Upper lobe of left lung (tissue), 6 donors: ENCODE data around the gene RASAL2. TPM values are rescaled to one million over a fixed set of nuclear protein-coding genes. Genes with fewer than 3 reads are reported as not detected.

ENCODE experiments used
- ATAC-seq, 2 donors: fragments of 200-7000 bp; cut with Tn5 transposase; one replicate each; pipeline ENCODE4 v1.9.1; 2022; ENCODE audit warnings: mild to moderate bottlenecking in 2 of 2, moderate library complexity in 2 of 2; ENCODE audit not compliant: low FRiP score in 2 of 2
- DNase-seq, 2 donors: peaks; one replicate each; pipeline ENCODE4 v3.0.0-alpha.2; 2019 to 2020
- H3K27ac ChIP-seq, 4 donors: fragments of 200-600 bp; sonication (generic); one replicate each; pipeline ENCODE4 v1.5.1; 2016 to 2019
- H3K27me3 ChIP-seq, 4 donors: fragments of 200-600 bp; sonication (generic); one replicate each; pipeline ENCODE4 v1.5.1; 2017 to 2019
- H3K36me3 ChIP-seq, 4 donors: fragments of 200-600 bp; sonication (generic); one replicate each; pipeline ENCODE4 v1.5.1; 2016 to 2019
- H3K4me1 ChIP-seq, 4 donors: fragments of 200-600 bp; sonication (generic); one replicate each; pipeline ENCODE4 v1.5.1; 2018 to 2019
- H3K4me3 ChIP-seq, 4 donors: fragments of 200-600 bp; sonication (generic); one replicate each; pipeline ENCODE4 v1.5.1; 2017 to 2019; ENCODE audit warnings: mild to moderate bottlenecking in 2 of 4, moderate library complexity in 1 of 4
- H3K9me3 ChIP-seq, 4 donors: fragments of 200-600 bp; sonication (generic); one replicate each; pipeline ENCODE4 v1.5.1; 2018 to 2019
- EP300 ChIP-seq, 4 donors: sonication (generic); formaldehyde crosslinking; IDR thresholded peaks; one replicate each; pipeline ENCODE4 v1.5.1; 2017; ENCODE audit warnings: antibody characterized with exemption in 4 of 4, control low read depth in 2 of 4
- POLR2A ChIP-seq, 4 donors: fragments of 450-650 bp; IDR thresholded peaks; one replicate each; pipeline ENCODE4 v1.5.1; 2016 to 2017; ENCODE audit warnings: antibody characterized with exemption in 4 of 4, mild to moderate bottlenecking in 2 of 4
- POLR2AphosphoS5 ChIP-seq, 2 donors: sonication (generic); formaldehyde crosslinking; IDR thresholded peaks; one replicate each; pipeline ENCODE4 v1.5.1; 2017; ENCODE audit warnings: antibody characterized with exemption in 2 of 2
- WGBS, 2 donors: methylation state at CpG; one replicate each; pipeline ENCODE4 v1.1.5; 2017 to 2018; 5-methylcytosine and 5-hydroxymethylcytosine counted together
- total RNA-seq, 6 donors: library from RNA; depleted of rRNA in 4 of 6; stranded (reverse); fragments of >200 nt in 4 of 6; gene quantifications; one replicate each; pipeline versions ENCODE4 v1.1.0 to v1.2.1, GENCODE V29; 2016 to 2021
- TF ChIP-seq, protein P1 (sequence below), 6 experiments: fragments of 450-650 bp in 4 of 6; fragments of 200-600 bp in 2 of 6; sonication (generic) in 2 of 6; IDR thresholded peaks; one replicate each; pipeline ENCODE4 v1.5.1; 2016 to 2019; ENCODE audit warnings: antibody characterized with exemption in 6 of 6
- donor health status: DM: no; HTN: no; CAD: no; lungs with moderate emphysema.
- donor health status: DM: no; HTN: yes; CAD: no; lungs with severe emphysema.

The RASAL2 gene
- total RNA-seq, 6 donors from 2014 or later = 24.7 to 59.0 (median 41.6) TPM

DNA sequence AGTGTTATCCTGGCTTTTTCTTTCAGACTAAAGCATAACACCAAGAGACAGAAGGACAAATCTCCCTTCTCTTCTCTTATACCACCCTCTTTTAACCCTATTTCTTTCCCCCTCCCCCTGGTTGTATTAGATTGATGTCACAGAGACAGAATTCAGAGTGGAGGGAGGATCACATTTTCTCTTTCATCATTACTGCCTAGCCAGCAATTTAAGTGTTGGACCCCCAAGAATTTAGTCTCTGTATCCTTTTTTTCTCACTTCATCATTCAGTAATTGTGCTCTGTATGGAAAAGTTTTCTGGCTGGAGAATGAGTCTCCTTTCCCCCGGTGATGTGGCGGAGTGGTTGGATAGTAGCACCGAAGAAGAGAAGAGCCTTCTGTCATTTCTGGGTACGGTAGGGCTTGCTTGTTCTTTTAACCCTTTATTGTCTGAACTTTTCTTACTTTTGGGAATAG lies 278.1 kb downstream of the RASAL2 start:
- Histone ChIP-seq H3K27me3 (no peaks in the 10 kb centered on the region), H3K27ac (no peak overlapping the region), H3K4me3 (peak overlapping the region in 1 of 4 donors; percentile 22), H3K9me3 (no peaks in the 10 kb centered on the region), H3K36me3 (no peaks in the 10 kb centered on the region), H3K4me1 (peaks cover 0 to 18% (median 6%) of the 10 kb centered on the region in 4 donors)
- TF ChIP-seq EP300 (IDR thresholded peaks at IDR 0.05) (no peak), POLR2AphosphoS5 (IDR thresholded peaks at IDR 0.05) (no peak), POLR2A (IDR thresholded peaks at IDR 0.05) (no peak)
- TF ChIP-seq, protein P1, sequence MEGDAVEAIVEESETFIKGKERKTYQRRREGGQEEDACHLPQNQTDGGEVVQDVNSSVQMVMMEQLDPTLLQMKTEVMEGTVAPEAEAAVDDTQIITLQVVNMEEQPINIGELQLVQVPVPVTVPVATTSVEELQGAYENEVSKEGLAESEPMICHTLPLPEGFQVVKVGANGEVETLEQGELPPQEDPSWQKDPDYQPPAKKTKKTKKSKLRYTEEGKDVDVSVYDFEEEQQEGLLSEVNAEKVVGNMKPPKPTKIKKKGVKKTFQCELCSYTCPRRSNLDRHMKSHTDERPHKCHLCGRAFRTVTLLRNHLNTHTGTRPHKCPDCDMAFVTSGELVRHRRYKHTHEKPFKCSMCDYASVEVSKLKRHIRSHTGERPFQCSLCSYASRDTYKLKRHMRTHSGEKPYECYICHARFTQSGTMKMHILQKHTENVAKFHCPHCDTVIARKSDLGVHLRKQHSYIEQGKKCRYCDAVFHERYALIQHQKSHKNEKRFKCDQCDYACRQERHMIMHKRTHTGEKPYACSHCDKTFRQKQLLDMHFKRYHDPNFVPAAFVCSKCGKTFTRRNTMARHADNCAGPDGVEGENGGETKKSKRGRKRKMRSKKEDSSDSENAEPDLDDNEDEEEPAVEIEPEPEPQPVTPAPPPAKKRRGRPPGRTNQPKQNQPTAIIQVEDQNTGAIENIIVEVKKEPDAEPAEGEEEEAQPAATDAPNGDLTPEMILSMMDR (IDR thresholded peaks at IDR 0.05) = no peak
- DNase-seq (no peak), ATAC-seq (peak in 1 of 2 donors; percentile 42)
- WGBS, 2 donors = 24 to 34% methylated on average over 4 of the region's 4 CpGs

DNA sequence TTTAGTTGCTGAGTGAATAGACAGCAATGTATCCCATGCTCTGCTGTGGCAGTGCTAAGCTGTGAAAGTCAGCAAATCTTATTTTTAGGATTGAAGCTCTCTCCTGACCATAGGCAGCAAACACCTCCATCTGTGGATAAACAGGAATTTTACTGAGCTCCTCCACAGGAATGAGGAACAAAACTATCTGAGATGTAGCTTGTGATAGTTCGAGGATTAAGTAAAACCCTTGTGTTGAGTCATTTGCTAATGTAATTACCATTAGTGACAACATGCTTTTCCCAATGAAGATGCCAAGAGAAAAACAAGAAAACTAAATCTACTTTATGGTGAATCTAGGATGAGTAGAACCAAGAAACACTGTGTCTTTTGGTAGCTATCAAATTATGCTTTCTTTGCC lies 280.1 kb downstream of the RASAL2 start:
- DNase-seq = no peak
- H3K27ac ChIP-seq = no peak overlapping the region
- H3K9me3 ChIP-seq = no peaks in the 10 kb centered on the region
- H3K36me3 ChIP-seq = no peaks in the 10 kb centered on the region
- TF ChIP-seq, protein P1 (IDR thresholded peaks at IDR 0.05) = no peak
- TF ChIP-seq EP300 (IDR thresholded peaks at IDR 0.05) = no peak
- TF ChIP-seq POLR2AphosphoS5 (IDR thresholded peaks at IDR 0.05) = no peak
- TF ChIP-seq POLR2A (IDR thresholded peaks at IDR 0.05) = no peak
- 55 to 69% methylated on average over 1 of the region's 1 CpG for WGBS, 2 donors
- no peaks in the 10 kb centered on the region for H3K27me3 ChIP-seq
- no peak for ATAC-seq
- peaks cover 0 to 18% (median 6%) of the 10 kb centered on the region in 4 donors for H3K4me1 ChIP-seq
- no peak overlapping the region for H3K4me3 ChIP-seq

DNA sequence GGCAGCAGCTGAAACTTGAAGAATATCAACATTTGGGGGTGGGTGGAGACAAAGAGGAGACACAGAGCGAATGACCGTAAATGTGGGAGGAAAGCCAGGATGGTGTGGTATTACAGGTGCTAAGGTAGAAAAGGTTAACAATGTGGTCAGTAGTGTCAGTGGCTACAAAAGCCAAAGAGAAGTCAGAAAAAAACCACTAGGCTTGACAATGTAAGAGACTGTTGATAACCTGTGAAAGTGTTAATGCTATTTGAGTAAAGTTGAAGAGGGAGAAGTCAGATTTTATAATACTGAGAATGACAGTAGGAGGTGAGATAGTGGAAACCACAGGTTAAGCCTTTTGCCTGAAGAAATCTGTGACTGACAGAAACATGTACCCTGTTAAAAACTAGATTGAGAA lies 282.1 kb downstream of the RASAL2 start:
- H3K9me3 ChIP-seq = no peaks in the 10 kb centered on the region
- no peak for TF ChIP-seq EP300 (IDR thresholded peaks at IDR 0.05)
- no peak overlapping the region for H3K27ac ChIP-seq

DNA sequence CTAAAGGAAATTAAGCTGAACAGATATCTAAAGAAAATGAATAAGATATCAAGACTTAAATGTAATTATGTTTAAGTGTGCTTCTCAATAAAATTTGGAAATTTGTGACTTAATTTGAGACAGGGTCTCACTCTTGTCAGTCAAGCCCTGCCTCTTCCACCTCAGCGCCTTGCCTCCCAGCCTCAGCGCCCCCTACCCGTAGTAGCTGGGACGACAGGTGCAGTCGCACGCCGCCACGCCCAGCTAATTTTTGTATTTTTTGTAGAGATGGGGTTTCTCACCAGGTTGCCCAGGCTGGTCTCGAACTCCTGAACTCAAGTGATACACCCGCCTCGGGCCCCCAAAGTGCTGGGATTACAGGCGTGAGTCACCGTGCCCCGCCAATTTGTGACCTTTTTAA lies 285.9 kb downstream of the RASAL2 start:
- H3K27me3 ChIP-seq = no peaks in the 10 kb centered on the region
- no peak for ATAC-seq
- no peaks in the 10 kb centered on the region for H3K9me3 ChIP-seq
- no peaks in the 10 kb centered on the region for H3K36me3 ChIP-seq
- H3K4me1 ChIP-seq = peaks cover 0 to 6% (median 2%) of the 10 kb centered on the region in 4 donors
- peak in 1 of 2 donors; percentile 45 for DNase-seq
- no peak overlapping the region for H3K27ac ChIP-seq
- WGBS, 2 donors = 85 to 86% methylated on average over 14 of the region's 14 CpGs
- H3K4me3 ChIP-seq = no peak overlapping the region
- TF ChIP-seq EP300 (IDR thresholded peaks at IDR 0.05) (no peak), POLR2A (IDR thresholded peaks at IDR 0.05) (no peak), POLR2AphosphoS5 (IDR thresholded peaks at IDR 0.05) (no peak)
- TF ChIP-seq, protein P1 (IDR thresholded peaks at IDR 0.05) = no peak

More for the DNA sequence above, 282.1 kb downstream of the RASAL2 start:
- Histone ChIP-seq H3K27me3 (no peaks in the 10 kb centered on the region), H3K4me1 (peaks cover 0 to 18% (median 6%) of the 10 kb centered on the region in 4 donors), H3K4me3 (no peak overlapping the region), H3K36me3 (no peaks in the 10 kb centered on the region)
- ATAC-seq (no peak), DNase-seq (no peak)
- 76 to 79% methylated on average over 2 of the region's 2 CpGs for WGBS, 2 donors

DNA sequence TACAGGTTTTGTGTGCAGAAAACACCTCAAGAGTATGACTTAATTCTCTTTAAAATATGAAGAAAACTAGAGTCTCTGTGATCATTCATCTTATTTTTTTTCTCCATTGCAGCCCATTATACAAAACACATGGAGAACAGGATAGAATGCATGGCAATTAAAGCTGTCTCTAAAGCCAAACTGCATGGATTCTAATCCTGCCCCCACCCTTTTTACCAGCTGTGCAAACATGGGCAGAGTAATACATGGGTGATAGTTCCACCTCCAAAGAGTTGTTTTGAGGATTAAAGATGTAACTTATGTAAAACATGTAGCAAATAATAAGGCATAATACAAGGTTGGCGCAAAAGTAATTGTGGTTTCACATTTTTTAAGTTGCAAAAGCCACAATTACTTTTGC lies 288.5 kb downstream of the RASAL2 start:
- DNase-seq = no peak
- H3K4me1 ChIP-seq = peaks cover 0 to 4% (median 0%) of the 10 kb centered on the region in 4 donors
- H3K27me3 ChIP-seq = no peaks in the 10 kb centered on the region
- H3K9me3 ChIP-seq = no peaks in the 10 kb centered on the region
- H3K36me3 ChIP-seq = no peaks in the 10 kb centered on the region
- WGBS, 2 donors = 83 to 94% methylated on average over 1 of the region's 1 CpG
- TF ChIP-seq POLR2A (IDR thresholded peaks at IDR 0.05) (no peak), EP300 (IDR thresholded peaks at IDR 0.05) (no peak), POLR2AphosphoS5 (IDR thresholded peaks at IDR 0.05) (no peak)
- TF ChIP-seq, protein P1 (IDR thresholded peaks at IDR 0.05) = no peak
- H3K4me3 ChIP-seq = no peak overlapping the region
- H3K27ac ChIP-seq = no peak overlapping the region
- ATAC-seq = no peak
